ENCODE measurements around the gene EFCAB14.
A peak's percentile ranks its signal among the peaks of the same experiment; 100 is the strongest.
"Not testable (repeated sequence)": the region's sequence is repeated elsewhere in the genome, so short reads cannot be mapped to it uniquely, and the experiment has no call there.

EFCAB14 gene

DNA sequence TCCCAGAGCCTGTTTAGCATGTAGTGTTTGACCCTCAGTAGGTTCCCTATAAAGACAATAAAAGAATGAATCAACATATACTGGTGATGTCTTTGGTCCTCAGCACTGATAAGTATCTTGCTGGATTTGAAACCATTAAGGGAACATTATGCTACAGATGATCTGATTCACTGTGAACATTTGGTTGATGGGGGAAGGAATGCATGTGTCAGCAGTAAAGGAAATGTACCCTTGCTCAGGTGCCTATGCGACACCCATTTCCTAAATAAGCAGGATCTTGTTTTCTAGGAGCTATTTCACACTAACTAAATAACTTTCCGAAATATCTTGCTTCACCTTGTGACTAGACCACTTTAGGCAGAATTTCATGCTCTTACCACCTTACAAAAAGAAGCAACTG, 34.2 kb downstream of the EFCAB14 start:
- DNase-seq (ENCODE audit: low read depth) = no peak

DNA sequence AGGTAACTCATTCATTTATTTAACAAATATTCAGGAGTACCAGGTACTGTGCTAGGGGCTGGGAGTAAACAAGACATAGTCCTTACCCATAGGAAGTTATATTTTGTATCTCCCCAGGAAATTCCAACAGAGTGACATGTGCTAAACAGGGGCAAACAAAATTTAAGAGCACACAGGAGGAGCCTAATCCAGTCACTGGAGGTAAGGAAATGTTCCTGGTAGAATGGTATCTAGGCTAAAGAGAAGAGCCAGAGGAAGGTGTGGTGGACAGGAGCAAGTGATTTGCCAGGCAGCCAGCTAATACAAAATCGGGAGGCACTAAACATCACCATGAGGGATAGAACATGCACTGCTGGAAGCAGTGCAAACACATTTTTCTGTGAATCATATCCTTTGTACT, 36.9 kb downstream of the EFCAB14 start:
- no peak for DNase-seq (ENCODE audit: low read depth)

DNA sequence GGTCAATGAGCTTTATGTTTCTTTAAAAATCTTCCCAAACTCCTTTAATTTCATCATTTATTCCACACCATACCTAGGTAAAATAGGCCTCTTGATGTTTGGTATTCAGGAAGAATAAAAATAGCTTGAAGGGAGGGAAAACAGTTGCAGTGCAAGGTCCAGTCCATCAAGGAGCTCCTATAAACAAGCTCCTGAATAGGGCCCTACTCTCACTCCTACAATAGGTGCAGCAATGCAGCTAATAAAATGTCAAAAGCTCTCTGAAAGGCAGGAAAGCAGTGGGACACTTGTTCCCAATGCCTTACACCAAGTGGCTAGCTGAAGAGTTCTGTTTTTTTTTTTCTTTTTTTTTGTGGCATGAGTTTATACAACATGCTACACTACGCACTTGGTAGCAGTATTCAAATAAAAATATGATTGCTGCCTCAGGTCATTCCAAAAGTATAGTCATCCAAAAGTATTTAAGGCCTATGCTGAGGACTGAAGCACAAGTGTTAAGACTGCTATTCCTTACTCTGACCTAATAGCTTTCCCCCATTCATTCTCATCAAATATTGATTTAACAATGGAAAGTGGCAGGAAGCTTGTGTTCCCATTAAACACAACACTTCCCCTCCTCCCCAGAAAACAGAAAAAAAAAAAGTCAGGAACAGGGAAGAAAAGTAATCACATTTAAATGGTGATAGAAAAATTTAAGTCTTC, 37.4 kb downstream of the EFCAB14 start:
- no peak for DNase-seq (ENCODE audit: low read depth)

DNA sequence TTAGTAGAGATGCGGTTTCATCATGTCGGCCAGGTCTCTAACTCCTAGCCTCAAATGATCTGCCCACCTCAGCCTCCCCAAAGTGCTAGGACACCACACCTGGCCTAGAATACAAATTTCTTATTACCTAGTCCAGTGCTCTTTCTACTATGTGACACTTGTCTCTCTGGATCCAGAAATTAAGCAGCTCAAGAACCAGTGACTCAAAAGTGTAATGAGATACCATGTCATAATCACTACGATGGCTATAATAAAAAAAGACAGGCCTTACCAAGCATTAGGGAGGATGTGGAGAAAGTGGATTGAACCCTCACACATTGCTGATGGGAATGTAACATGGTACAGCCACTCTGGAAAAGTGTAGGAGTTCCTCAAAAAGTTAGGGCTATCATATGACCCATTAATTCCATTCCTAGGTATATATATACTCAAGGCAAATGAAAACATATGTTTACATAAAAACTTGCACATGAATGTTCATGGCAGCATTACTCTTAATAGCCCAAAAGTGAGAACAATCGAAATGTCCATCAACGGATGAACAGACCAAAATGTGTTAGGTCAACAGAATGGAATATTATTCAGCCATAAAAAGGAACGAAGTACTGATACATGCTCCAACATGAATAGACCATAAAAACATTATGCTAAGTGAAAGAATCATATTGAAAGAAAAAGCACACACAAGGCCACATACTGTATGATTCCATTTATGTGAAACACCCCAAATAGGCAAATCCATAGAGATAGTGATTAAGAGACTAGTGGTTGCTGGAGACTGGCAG, 38.9 kb downstream of the EFCAB14 start:
- no peak for DNase-seq (ENCODE audit: low read depth)

DNA sequence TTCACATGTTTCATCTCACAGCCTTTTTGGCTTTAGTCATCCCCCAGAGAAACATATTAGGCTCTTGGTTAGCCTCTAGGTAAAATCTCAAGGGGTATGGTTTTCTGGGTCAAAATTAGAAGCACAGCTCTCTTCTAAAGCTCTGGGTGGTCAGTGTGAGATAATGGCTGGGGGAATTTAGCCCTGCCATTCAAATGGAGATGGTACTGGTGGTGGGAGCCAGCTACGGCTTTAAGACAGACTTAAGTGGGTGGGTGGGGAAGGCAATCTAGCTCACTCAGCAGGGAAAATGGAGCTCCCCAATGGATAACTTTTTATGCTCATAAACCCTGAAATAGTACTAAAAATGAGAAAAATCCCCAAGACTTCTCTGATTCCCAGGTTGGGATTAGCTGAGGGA, 41.6 kb downstream of the EFCAB14 start:
- DNase-seq (ENCODE audit: low read depth) = no peak

DNA sequence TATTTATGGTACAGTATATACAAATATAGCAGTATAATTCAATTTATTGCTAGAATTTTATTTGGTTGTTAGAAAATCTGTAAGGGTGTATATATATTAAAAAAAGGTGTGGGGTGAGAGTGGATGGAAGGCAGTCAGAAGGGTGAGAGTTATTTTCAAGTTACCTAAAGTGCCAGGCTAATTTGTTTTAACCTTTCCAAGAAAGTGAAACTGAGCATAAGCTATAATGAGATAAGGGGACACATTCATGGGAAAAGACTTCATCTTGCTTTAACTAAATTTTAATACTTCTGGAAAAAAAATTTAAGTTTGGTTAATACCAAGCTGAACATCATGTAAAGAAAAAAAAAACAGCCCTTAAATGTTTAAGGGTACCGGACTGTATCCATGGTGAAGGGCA, 42.4 kb downstream of the EFCAB14 start:
- no peak for DNase-seq (ENCODE audit: low read depth)

DNA sequence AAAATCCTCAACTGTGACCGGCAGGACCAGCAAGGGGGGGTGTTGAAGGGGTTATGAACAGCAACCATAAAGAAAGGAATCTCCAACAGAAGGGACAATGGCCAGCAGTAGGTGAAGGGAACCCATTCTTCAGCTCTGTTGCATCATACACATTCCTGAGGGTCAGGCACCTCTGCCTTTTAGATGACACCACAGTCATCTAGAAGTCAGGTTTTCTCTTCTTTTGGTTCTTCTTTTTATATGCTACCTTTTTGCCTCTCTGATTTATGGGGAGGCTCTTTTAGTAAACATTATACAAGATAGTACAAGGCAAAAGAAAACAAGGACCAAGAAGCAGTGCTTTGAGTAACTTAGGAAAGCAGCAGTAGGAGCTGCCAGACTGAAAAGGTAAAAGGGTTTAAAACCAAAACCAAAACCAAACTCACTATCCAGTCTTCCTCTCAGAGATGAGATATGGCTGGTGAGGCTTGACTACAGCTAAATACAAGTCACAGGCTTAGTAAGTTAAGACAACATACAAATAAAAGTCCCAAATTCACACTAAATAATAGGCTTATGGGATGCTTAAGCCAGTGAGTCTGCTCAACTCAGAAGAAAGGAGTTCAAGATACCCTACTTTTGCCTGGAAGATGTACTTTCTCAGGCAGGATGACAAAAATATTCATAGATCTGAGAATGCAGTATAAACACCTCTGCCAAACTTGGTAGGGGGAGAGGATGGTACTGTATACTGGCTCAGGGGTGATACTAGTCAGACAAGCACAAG, 43.2 kb downstream of the EFCAB14 start:
- DNase-seq (ENCODE audit: low read depth) = no peak

DNA sequence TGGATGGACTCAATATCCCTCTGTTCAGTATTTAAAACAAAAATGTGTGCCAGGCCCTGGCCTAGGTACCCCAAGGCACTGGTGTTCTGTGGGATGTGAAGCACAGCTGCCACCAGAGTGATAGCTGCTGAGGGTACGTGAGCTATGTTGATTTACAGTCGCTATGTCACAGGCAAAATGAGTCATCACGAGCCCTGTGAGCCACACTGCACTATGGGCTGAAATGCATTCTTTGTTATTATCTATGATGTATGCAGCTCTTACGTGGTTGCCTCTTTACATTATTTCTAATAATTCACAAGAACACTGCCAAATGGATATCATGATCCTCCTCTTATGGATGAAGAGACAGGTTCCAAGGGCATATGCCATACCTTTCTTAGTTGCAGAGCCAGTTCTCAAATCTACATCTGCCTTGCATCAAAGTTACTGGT, 45.1 kb downstream of the EFCAB14 start:
- DNase-seq (ENCODE audit: low read depth) = no peak

DNA sequence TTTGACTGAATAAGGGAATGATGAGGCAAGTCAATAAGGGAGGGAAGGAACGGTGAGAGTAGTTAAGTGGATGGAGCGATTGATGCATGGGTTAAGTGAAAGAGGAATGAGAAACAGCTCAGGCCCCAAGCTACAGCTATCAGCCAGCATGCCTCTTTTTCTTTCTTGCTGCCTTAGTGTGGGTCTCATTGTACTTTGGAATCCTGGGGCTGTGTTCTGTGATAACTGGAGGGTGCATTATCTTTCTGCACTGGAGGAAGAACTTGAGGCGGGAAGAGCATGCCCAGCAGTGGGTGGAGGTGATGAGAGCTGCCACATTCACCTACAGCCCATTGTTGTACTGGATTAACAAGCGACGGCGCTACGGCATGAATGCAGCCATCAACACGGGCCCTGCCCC, 46.2 kb downstream of the EFCAB14 start:
- DNase-seq (ENCODE audit: low read depth) = no peak

DNA sequence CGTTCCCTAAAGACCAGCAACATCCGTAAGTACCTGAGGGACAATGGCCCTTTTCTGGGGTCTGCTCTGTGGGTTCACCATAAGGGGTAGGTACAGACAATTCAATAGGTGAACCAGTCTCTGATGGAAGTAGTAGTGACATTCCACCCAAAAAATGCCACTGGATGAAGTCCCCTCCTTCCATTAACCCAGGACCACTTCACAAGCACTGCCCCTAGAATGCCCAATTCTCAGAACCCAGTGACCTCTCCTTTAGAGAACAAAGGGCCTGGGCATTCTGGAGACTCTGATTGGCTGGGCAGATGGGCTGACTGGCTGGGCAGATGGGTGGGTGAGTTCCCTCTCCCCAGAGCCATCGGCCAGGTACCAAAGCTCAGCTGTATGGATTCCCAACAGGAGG, 47.4 kb downstream of the EFCAB14 start, which contains the start of gene TEX38:
Gene TEX38, plus strand, starts transcription at position 301 of the 400 bp plus-strand sequence. Its CDS starts 81 bp downstream, at position 382.
- no peak for DNase-seq (ENCODE audit: low read depth)

DNA sequence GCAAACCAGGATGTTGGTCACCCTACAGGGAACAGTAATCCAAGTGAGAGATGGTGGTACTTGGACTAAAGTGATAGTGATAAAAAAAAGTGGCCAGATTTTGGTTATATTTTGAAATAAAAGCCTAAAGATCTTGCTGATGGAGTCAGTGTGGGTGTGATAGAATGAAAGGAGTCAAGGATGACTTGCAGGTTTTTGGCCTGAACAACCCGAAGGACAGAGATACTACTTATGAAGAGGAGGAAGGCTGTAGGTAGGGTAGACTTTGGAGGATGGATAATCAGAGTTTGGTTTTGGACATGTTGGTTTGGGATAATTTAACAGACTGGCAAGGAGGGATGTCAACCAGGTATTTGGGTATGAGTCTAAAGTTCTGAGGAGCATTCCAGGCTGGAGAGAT, 48.8 kb downstream of the EFCAB14 start:
- DNase-seq (ENCODE audit: low read depth) = no peak

DNA sequence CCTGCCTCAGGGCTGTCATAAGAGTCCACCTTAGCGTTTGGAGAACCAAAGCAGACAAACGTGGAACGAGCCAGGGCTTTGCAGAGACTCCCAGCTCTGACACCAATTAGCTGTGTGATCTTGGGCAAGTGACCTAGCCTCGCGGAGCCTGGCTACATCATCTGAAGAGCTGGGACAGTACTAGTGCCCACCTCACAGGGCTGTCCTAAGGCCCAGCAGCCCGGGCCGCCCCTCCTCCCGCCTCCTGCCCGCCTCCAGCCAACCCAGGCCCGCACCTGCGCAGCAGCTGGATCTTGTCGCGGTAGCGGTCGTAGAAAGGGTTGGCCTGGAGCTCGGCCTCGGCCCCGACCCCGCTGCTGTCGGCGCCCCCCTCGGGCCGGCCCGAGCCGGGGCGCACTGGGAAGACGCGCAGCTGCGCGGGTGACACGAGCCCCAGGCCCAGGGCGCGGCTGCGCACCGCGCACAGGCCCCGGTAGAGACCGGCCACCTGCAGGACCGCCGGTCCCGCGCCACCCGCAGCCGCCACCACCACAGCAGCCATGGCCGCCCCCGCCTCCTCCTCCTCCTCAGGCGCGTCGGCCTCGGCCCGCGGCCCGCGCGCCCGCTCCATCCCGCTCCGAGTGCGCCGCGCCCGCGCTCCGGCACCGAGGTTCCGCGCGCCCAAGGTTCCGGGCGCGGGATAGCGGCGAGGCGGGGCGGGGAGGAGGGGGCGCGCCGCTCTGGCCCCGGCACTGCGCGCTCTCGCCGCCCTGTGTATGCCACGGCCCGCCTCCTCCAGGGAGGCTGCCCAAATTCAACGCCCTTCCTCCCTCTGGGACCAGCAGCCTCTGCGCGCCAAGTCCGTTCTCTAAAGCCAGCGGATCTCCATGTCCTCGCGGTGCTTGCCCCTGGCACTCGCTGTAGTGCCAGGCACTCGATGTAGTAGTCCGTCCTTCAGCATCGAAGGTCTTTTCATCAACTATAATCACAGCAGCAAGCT, 50.8 kb downstream of the EFCAB14 start, which contains the start of gene ATPAF1:
Gene ATPAF1, minus strand, starts transcription at position 583 of the 979 bp plus-strand sequence. Its CDS starts 42 bp downstream, at position 541.
- DNase-seq (ENCODE audit: low read depth) = peak; percentile 76

DNA sequence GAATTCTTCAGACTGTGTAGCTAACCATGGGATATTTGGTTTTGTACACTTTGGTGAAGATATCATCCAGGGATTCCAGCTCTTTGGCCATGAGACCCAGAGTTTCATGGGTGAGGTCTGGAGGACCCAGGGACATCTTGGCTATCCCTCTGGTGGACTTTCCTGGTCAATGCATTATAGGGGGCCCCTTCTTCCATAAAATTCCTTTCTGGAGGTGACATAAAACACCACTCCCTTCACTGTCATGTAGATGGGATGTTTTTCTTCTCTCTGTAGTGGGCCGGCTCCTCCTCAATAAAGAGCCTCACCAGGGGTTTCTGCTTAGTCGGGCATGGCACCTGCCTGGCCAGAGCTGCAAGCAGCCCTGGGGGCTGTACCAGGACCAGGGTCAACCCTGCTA, 52.9 kb downstream of the EFCAB14 start:
- DNase-seq (ENCODE audit: low read depth) = no peak

DNA sequence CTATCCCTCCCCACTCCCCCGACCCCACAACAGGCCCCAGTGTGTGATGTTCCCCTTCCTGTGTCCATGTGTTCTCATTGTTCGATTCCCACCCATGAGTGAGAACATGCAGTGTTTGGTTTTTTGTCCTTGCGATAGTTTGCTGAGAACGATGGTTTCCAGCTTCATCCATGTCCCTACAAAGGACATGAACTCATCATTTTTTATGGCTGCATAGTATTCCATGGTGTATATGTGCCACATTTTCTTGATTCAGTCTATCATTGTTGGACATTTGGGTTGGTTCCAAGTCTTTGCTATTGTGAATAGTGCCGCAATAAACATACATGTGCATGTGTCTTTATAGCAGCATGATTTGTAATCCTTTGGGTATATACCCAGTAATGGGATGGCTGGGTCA, 56.0 kb downstream of the EFCAB14 start:
- not testable (repeated sequence) for DNase-seq (ENCODE audit: low read depth)

DNA sequence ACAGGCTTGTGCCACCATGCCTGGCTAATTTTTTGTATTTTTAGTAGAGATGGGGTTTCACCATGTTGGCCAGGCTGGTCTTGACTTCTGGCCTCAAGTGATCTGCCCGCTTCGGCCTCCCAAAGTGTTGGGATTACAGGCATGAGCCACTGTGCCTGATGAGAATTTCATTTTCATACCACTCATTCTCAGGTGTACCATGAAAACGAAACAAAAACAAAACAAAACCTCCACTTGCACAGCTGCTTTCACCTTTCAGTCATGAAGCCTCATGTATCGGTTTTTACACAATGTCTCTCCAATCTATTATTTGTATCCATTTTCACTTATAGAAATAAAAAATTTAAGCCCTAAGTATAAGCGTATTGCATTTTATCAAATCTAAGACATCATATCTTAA, 58.8 kb downstream of the EFCAB14 start:
- not testable (repeated sequence) for DNase-seq (ENCODE audit: low read depth)

DNA sequence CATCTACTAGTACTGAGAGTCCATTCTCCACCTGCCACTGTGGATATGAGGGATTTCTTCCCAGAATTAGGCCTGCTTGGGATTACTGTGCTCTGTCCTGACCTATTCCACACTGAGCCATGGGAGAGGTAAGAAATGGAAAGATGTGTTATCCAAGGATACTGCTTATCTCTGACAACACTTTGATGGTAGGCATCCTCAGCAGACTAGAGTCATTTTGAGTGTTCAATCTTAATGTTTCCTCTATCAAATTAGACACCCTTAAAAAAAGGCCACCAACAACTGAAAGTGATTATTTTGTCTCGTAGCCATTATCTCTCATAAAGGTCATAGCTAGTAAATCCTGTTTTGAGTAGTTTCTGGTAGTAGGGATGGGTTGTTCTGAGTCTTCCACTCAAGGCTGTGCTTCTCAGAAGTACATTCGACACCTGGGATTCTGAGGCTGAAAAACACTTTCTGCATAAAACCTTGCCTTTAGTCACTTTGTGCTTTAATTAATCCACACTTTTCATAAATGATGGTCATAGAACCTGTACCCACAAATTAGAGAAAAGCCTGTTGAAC, 59.5 kb downstream of the EFCAB14 start:
- DNase-seq (ENCODE audit: low read depth) = no peak

DNA sequence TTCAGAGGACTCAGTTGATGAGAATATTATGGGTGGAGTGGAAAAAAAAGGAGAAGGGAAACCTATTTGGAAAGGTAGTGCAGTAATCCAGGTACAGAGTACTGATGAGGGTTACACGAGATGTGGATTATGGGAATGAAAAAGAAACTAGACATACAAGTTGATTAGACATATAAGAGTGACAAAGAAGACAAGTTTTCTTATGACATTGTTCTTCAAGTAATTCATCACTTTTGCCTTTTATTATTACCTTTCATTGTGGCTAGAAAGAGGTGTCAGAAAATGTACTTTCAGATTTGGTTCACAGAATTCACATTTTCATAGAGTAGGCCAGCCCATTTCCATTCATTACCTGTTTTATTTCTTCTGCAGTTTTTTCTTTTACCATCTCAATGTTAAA, 61.1 kb downstream of the EFCAB14 start:
- no peak for DNase-seq (ENCODE audit: low read depth)

DNA sequence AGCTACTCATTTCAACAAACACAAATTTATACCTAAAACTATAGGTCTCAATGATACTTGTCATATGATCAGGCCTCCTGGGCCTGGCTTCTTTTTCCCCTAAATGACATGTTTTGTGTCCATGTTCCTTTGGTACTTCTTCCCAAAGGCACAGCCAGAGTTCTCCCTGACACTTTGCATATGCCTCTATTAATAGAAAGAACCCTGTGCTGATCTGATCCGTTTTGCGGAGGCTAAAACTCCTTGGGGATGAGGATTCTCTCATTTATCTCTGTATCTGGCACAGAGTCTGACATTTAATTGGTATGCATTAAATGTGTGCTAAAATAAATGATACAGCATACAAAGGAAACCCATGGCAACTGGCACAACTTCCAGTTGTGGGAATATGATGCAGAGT, 62.3 kb downstream of the EFCAB14 start:
- no peak for DNase-seq (ENCODE audit: low read depth)

DNA sequence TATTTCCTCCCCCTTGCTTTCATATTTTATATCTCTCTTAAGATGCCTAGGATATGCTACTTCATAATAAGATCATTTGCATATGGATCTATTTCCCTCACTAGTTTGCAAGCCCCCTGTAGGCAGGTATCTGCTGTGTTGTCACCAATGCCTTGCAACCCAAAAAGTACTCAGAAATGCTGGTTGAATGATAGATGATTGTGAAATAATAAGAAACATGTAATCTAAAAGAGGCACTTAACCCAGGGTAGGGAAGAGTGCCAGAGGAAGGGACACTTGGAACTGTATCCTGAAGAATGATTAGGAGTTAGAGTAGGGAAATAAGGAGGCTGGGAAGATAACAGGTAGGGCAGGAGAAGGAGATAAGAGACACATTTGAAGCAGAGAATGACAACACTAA, 63.1 kb downstream of the EFCAB14 start:
- DNase-seq (ENCODE audit: low read depth) = no peak

DNA sequence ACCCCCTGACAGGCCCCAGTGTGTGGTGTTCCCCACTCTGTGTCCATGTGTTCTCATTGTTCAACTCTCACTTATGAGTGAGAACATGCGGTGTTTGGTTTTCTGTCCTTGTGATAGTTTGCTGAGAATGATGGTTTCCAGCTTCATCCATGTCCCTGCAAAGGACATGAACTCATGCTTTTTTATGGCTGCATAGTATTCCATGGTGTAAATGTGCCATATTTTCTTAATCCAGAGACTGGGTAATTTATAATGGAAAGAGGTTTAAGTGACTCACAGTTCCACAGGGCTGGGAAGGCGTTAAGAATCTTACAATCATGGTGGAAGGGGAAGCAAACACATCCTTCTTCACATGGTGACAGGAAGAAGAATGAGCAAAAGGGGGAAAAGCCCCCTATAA, 64.2 kb downstream of the EFCAB14 start:
- DNase-seq (ENCODE audit: low read depth) = not testable (repeated sequence)

DNA sequence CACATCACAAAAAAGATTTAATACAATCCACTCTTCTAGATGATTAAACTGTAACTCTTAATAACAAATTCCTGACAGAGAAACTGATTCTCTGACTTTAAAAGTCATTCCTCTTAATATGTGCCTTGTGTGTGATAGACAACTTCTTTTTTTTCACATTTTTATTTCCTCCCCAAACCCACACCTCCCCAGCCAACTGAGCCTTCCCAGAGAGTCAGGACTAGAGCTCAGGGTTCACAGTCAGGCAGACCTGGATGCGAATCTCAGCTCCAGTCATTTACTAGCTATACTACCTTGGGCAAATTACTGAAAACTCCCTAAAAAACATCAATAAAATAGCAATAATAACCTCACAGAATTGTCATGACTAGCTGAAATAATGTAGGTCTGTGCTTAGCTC, 64.9 kb downstream of the EFCAB14 start:
- no peak for DNase-seq (ENCODE audit: low read depth)

Measured in fibroblast of gingiva (primary cell).